HepG2 (cell line): ENCODE data around the gene RHOT2. TPM values are rescaled to one million over a fixed set of nuclear protein-coding genes. Genes with fewer than 3 reads are reported as not detected.

Source experiments
- ADNP ChIP-seq: sonication (generic); formaldehyde crosslinking; IDR thresholded peaks from 2 replicates; pipeline ENCODE4 v1.4.0; 2020; ENCODE audit warnings: missing genetic modification reagents
- AGO1 ChIP-seq: fragments of 200-400 bp; formaldehyde crosslinking; IDR thresholded peaks from 2 replicates; pipeline ENCODE4 v1.6.1; 2017; ENCODE audit warnings: mild to moderate bottlenecking, low read depth, low read length, moderate library complexity; ENCODE audit not compliant: poor library complexity, severe bottlenecking
- ARID5B ChIP-seq: IDR thresholded peaks from 2 replicates; pipeline ENCODE4 v1.4.0; 2020; ENCODE audit warnings: mild to moderate bottlenecking, missing genetic modification reagents
- ATF7-NPFF ChIP-seq: sonication (generic); formaldehyde crosslinking; IDR thresholded peaks from 2 replicates; pipeline ENCODE4 v1.8.1; 2023; ENCODE audit warnings: mild to moderate bottlenecking, low read depth, missing genetic modification reagents, moderate library complexity
- CREB3 ChIP-seq: sonication (generic); formaldehyde crosslinking; IDR thresholded peaks from 2 replicates; pipeline ENCODE4 v1.5.0; 2020; ENCODE audit warnings: missing genetic modification reagents
- ELK4 ChIP-seq: sonication (generic); formaldehyde crosslinking; IDR thresholded peaks from 2 replicates; pipeline ENCODE4 v1.9.0; 2021; ENCODE audit warnings: missing genetic modification reagents, borderline replicate concordance
- EZH2 ChIP-seq: conservative IDR thresholded peaks from 2 replicates; pipeline ENCODE4 v1.6.1; 2012; ENCODE audit warnings: mild to moderate bottlenecking, low read depth, low read length, moderate library complexity
- HES4 ChIP-seq: sonication (generic); formaldehyde crosslinking; IDR thresholded peaks from 2 replicates; pipeline ENCODE4 v1.9.0; 2021; ENCODE audit warnings: mild to moderate bottlenecking, missing genetic modification reagents, borderline replicate concordance
- HHEX ChIP-seq: IDR thresholded peaks from 2 replicates; pipeline ENCODE4 v1.6.1; 2016; ENCODE audit warnings: control low read depth
- KLF11 ChIP-seq: IDR thresholded peaks from 2 replicates; pipeline ENCODE4 v1.6.1; 2016; ENCODE audit warnings: missing compliant biosample characterization
- MAFF ChIP-seq: IDR thresholded peaks from 2 replicates; pipeline ENCODE4 v1.6.1; 2011; ENCODE audit warnings: low read depth, low read length, improper control_type of control experiment
- MTF1 ChIP-seq: sonication (generic); formaldehyde crosslinking; IDR thresholded peaks from 2 replicates; pipeline ENCODE4 v1.5.0; 2020; ENCODE audit warnings: missing genetic modification reagents
- RFXANK ChIP-seq: IDR thresholded peaks from 2 replicates; pipeline ENCODE4 v1.6.1; 2016
- SKI ChIP-seq: fragments of 450-650 bp; IDR thresholded peaks from one replicate; pipeline ENCODE4 v1.6.1; 2018; ENCODE audit warnings: mild to moderate bottlenecking; ENCODE audit not compliant: partially characterized antibody
- STAG1 ChIP-seq: sonication (generic); formaldehyde crosslinking; IDR thresholded peaks from 2 replicates; pipeline ENCODE4 v1.4.0; 2020; ENCODE audit warnings: missing genetic modification reagents
- TBL1XR1 ChIP-seq: fragments of 150-350 bp; IDR thresholded peaks from 2 replicates; pipeline ENCODE4 v1.6.1; 2014; ENCODE audit warnings: borderline replicate concordance, low read length; ENCODE audit not compliant: partially characterized antibody
- ZBTB34 ChIP-seq: sonication (generic); formaldehyde crosslinking; IDR thresholded peaks from 2 replicates; pipeline ENCODE4 v1.8.0; 2022; ENCODE audit warnings: mild to moderate bottlenecking, missing genetic modification reagents
- ZNF24 ChIP-seq: fragments of 450-650 bp; IDR thresholded peaks from 2 replicates; pipeline ENCODE4 v1.6.1; 2017; ENCODE audit warnings: antibody characterized with exemption, mild to moderate bottlenecking
- ZNF296 ChIP-seq: sonication (generic); formaldehyde crosslinking; conservative IDR thresholded peaks from 2 replicates; pipeline ENCODE4 v1.5.0; 2020; ENCODE audit warnings: mild to moderate bottlenecking, missing genetic modification reagents
- ZNF329 ChIP-seq: sonication (generic); formaldehyde crosslinking; IDR thresholded peaks from 2 replicates; pipeline ENCODE4 v1.9.0; 2021; ENCODE audit warnings: low read depth, mild to moderate bottlenecking, missing genetic modification reagents
- ZNF333 ChIP-seq: sonication (generic); formaldehyde crosslinking; IDR thresholded peaks from 2 replicates; pipeline ENCODE4 v1.4.0; 2020; ENCODE audit warnings: mild to moderate bottlenecking, missing genetic modification reagents, borderline replicate concordance
- ZNF549 ChIP-seq: sonication (generic); formaldehyde crosslinking; IDR thresholded peaks from 2 replicates; pipeline ENCODE4 v1.5.0; 2020; ENCODE audit warnings: missing genetic modification reagents
- ZNF564 ChIP-seq: sonication (generic); formaldehyde crosslinking; IDR thresholded peaks from 2 replicates; pipeline ENCODE4 v1.8.1; 2023; ENCODE audit warnings: mild to moderate bottlenecking, missing genetic modification reagents
- ZNF644 ChIP-seq: IDR thresholded peaks from 2 replicates; pipeline ENCODE4 v1.6.1; 2016; ENCODE audit warnings: low read depth
- ZNF652 ChIP-seq: IDR thresholded peaks from 2 replicates; pipeline ENCODE4 v1.6.1; 2016; ENCODE audit warnings: low read depth, borderline replicate concordance
- ZSCAN22 ChIP-seq: sonication (generic); formaldehyde crosslinking; IDR thresholded peaks from 2 replicates; pipeline ENCODE4 v1.4.0; 2020; ENCODE audit warnings: mild to moderate bottlenecking, missing genetic modification reagents
- polyA plus RNA-seq, 8 experiments: library from polyadenylated mRNA; depleted of rRNA in 3 of 8; stranded (reverse) in 7 of 8; unstranded in 1 of 8; fragments of >200 nt; fragmentation: Illumina TruSeq in 4 of 8; extraction: Trizol in 4 of 8; gene quantifications; 2 replicates each; pipeline versions ENCODE4 v1.2.1 to v1.2.3, GENCODE V29; 2011 to 2016; ENCODE audit warnings: low read depth in 4 of 8, missing spikeins in 1 of 8, mixed read lengths in 1 of 8; ENCODE audit not compliant: insufficient read depth in 1 of 8
- total RNA-seq, 5 experiments: library from RNA; depleted of rRNA; stranded (reverse); fragments of >200 nt; fragmentation: Illumina TruSeq; extraction: Trizol; gene quantifications; 2 replicates each; pipeline ENCODE4 v1.2.3, GENCODE V29; 2016; ENCODE audit warnings: low read depth in 1 of 5

Gene RHOT2
- total and polyA plus RNA-seq, 2 of the 13 experiments (the other 11 are each of a cell fraction or from before 2014, with no cell fraction given), result 63.6 to 76.9 TPM

- no peak for TF ChIP-seq ADNP (CRISPR knock-in tag)
- TF ChIP-seq AGO1, result no peak
- no peak for TF ChIP-seq CREB3
- TF ChIP-seq KLF11 (CRISPR knock-in tag), result no peak
- TF ChIP-seq ZBTB34 (CRISPR knock-in tag), result no peak
- TF ChIP-seq STAG1 (CRISPR knock-in tag), result no peak
- no peak for TF ChIP-seq ZNF564
- no peak for TF ChIP-seq ZNF296 (CRISPR knock-in tag)
- TF ChIP-seq RFXANK (CRISPR knock-in tag), result no peak
- no peak for TF ChIP-seq SKI
- TF ChIP-seq ZNF329 (CRISPR knock-in tag), result no peak
- TF ChIP-seq MTF1 (CRISPR knock-in tag), result no peak
- TF ChIP-seq ZNF644 (CRISPR knock-in tag), result no peak
- no peak for TF ChIP-seq TBL1XR1
- TF ChIP-seq ZNF549 (CRISPR knock-in tag), result no peak
- no peak for TF ChIP-seq ATF7-NPFF (CRISPR knock-in tag)
- no peak for TF ChIP-seq ZNF24
- peak; percentile 39; the same call in 1 of the 2 replicates for TF ChIP-seq ZNF333 (CRISPR knock-in tag)
- no peak for TF ChIP-seq ELK4 (CRISPR knock-in tag)
- no peak for TF ChIP-seq ARID5B (CRISPR knock-in tag)
- TF ChIP-seq ZSCAN22 (CRISPR knock-in tag), result no peak
- TF ChIP-seq ZNF652 (CRISPR knock-in tag), result no peak
- no peak for TF ChIP-seq MAFF
- TF ChIP-seq HHEX (CRISPR knock-in tag), result no peak
- TF ChIP-seq HES4, result no peak
- no peak for TF ChIP-seq EZH2
Observed at GRCh38 chr16:720447-720989, 52.6 kb downstream of the RHOT2 start (continued).
